HS-27A (cell line): ENCODE data around the gene SLC12A3.
A peak's percentile ranks its signal among the peaks of the same experiment; 100 is the strongest.

Source experiments
- DNase-seq: peaks from one replicate; pipeline ENCODE4 v3.0.0-alpha.2; 2012; ENCODE audit warnings: low read depth, missing footprints

The SLC12A3 gene

GRCh38 chr16:56892705-56893104 lies 27.7 kb downstream of the SLC12A3 start:
- DNase-seq, result no peak

DNA sequence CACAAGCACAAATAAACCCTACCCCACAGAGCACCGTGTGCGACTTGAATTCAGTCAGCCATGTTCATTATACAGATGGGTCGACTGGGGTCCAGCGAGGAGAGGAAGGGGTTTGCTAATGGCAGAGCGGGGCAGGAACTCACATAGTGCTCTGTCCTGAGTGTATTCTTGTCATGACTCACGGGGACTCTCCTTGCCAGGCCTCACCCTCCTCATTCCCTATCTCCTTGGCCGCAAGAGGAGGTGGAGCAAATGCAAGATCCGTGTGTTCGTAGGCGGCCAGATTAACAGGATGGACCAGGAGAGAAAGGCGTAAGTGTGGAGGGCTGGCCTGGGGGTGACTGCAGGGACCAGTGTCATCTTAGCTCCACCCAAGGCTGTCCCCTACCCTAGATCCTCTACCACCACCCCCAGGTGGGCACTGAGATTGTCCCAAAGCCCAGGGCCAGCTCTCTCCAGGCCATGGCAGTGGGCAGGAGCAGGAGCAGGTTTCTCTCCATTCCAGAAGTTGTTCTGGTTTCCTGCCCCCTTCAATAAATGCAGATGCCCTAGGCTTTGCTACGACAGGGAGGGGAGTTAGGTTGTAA lies 29.4 kb downstream of the SLC12A3 start:
- no peak for DNase-seq

DNA sequence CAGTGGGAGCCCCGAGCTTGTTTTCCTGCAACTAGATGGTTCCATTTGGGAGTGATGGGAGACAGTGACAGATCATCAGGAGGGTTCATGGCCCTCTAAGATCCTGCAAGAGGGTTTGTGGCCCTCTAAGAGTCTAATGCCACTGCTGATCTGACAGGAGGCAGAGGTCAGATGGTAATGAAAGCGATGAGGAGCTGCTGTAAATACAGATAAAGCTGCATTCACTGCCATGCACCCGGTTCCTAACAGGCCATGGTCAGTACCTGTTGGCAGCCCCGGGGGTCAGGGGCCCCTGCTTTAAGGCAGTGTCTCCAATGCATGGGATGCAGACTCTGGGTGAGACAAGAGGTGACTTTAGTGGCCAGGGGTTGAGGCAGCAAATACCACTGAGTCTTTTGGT lies 30.8 kb downstream of the SLC12A3 start:
- DNase-seq, result no peak

GRCh38 chr16:56896244-56896643 lies 31.2 kb downstream of the SLC12A3 start:
- no peak for DNase-seq

DNA sequence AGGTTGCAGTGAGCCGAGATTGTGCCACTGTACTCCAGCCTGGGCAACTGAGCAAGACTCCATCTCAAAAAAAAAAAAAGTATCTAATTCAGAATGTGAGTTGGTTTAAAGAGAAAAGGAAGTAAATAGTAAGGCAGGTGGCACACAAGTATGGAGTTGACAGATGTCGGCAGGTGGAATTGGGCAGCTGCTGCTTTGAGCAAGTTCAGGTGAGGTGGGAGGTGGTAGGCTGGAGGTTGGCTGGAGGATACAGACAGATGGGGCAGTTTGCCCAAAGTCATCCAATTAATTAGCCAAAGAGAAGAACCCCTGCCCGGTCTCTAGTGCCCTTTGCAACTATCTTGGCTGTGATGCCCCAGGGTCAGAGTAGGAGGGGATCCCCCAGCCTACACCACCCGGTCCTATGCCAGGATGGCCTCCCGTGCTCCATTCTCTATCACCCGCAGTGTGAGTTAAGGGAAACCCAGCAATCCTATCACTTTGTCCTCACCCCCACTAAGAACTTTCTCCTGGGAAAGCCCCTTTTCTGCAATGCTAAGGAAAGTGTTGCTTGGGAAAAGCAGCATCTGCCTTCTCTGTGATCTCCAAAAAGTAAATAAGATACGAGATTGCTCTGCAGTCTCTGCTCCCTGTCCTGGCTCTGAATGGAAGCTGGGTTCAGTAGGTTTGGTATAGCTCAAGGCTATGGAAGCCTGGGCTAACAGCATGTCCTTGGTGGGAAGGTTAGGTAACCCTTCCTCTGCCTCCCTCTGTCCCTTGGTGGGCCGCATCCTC lies 32.2 kb downstream of the SLC12A3 start:
- DNase-seq, result no peak

- DNase-seq, result no peak
These were observed 33.8 kb downstream of the SLC12A3 start for GRCh38 chr16:56898847-56899246.

GRCh38 chr16:56903866-56904265 lies 38.9 kb downstream of the SLC12A3 start:
- no peak for DNase-seq

GRCh38 chr16:56907401-56907800 lies 42.4 kb downstream of the SLC12A3 start:
- DNase-seq, result no peak

- no peak for DNase-seq
These were observed 44.5 kb downstream of the SLC12A3 start for GRCh38 chr16:56909527-56909979.

DNA sequence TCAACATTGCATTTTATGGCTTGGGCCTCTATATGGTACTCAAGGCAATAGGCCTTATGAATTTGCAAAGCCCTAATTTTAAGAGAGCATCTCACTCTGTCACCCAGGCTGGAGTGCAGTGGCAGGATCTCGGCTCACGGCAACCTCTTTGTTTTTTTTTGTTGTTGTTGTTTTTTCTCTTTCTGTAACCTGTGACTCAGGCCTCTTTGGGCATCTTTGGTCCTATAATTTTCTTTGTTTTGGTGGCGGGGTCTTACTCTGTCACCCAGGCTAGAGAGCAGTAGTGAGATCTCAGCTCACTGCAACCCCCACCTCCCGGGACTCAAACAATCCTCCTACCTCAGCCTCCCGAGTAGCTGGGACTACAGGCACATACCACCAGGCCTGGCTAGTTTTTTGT lies 45.1 kb downstream of the SLC12A3 start:
- DNase-seq, result no peak

- no peak for DNase-seq
These were observed 45.9 kb downstream of the SLC12A3 start for GRCh38 chr16:56910654-56911539.

GRCh38 chr16:56911771-56912571 lies 47.0 kb downstream of the SLC12A3 start:
- peak; percentile 33 for DNase-seq

- DNase-seq, result no peak
These were observed 48.0 kb downstream of the SLC12A3 start for GRCh38 chr16:56912746-56913708.

GRCh38 chr16:56914896-56915295 lies 49.9 kb downstream of the SLC12A3 start:
- DNase-seq, result no peak

DNA sequence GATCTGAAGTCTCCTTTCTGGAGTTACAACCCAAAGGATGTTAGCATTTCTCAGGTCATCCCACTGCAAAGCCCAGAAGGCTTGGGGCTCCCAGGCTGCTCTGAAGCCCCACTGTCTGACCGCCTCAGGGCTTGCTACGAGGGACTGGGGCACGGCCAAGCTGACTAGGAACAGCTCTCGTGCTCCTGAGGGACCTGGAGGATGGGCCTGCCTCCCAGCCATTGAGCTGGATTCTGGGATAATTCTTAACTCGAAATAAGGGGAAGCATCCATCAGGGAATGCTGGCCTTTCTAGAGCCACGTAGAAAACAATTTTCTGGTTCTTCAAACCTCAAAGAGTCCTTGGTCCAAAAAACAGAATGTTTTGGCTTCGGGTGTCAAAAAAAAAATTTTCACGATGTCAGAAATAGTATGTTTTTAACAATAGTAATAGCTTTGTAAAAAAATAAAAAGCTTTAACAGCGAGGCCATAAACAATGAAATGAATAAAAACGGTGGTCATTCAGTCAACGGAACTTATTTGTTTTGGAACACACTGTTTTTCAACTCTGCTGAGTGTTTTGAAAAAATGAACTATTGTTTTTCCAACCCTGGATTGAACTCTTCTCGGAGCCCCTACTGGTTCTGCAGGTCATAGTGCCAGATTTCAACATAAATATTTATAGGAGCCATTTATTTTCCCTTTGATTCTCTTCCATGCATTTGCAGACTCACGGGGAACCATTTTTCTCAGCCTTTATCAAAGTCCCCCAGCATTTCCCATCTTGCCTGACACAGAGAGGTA lies 50.5 kb downstream of the SLC12A3 start:
- no peak for DNase-seq

GRCh38 chr16:56916571-56917403 lies 51.8 kb downstream of the SLC12A3 start:
- no peak for DNase-seq

GRCh38 chr16:56918467-56919012 lies 53.5 kb downstream of the SLC12A3 start:
- no peak for DNase-seq

GRCh38 chr16:56919099-56919800 lies 54.2 kb downstream of the SLC12A3 start:
- no peak for DNase-seq
